AG04450 (cell line): Measurements from ENCODE around the gene ONECUT2. TPM values are rescaled to one million over a fixed set of nuclear protein-coding genes. Genes with fewer than 3 reads are reported as not detected.

Experiments
- CTCF ChIA-PET: fragments of 300-600, 350-600 bp; formaldehyde crosslinking; extraction: SDS; loops from one replicate; lab custom pipeline; 2022; ENCODE audit warnings: antibody characterized with exemption, inconsistent platforms; lab: Charles Lee
- POLR2A ChIA-PET: fragments of 350-600 bp; formaldehyde crosslinking; extraction: SDS; loops from one replicate; lab custom pipeline; 2021; ENCODE audit warnings: antibody characterized with exemption, inconsistent platforms; lab: Yijun Ruan, JAX
- DNase-seq: peaks from one replicate; pipeline ENCODE4 v3.0.0-alpha.2; 2011; ENCODE audit warnings: low read depth, low spot score
- H3K27ac ChIP-seq: one replicate; pipeline ENCODE4 v1.5.1; 2012; ENCODE audit warnings: low read depth, low read length, control low read depth
- H3K27me3 ChIP-seq: one replicate; pipeline ENCODE4 v1.6.0; 2012; ENCODE audit warnings: low read length; ENCODE audit not compliant: control insufficient read depth, insufficient read depth
- H3K4me3 ChIP-seq: 2 replicates; pipeline ENCODE4 v1.5.1; 2011; ENCODE audit warnings: mild to moderate bottlenecking, low read depth, low read length, control low read depth
- H3K9me3 ChIP-seq: 2 replicates; pipeline ENCODE4 v1.5.1; 2012; ENCODE audit warnings: low read length; ENCODE audit not compliant: control insufficient read depth, insufficient read depth
- CTCF ChIP-seq: IDR thresholded peaks from 2 replicates; pipeline ENCODE4 v1.5.1; 2011; ENCODE audit warnings: low read depth, low read length, control low read depth, inconsistent platforms
- polyA plus RNA-seq: library from polyadenylated mRNA; depleted of rRNA; stranded (reverse); fragments of >200 nt; gene quantifications from 2 replicates; pipeline ENCODE4 v1.2.3, GENCODE V29; 2011

ONECUT2 gene
- polyA plus RNA-seq, 1 experiment, result 0.01 TPM

DNA sequence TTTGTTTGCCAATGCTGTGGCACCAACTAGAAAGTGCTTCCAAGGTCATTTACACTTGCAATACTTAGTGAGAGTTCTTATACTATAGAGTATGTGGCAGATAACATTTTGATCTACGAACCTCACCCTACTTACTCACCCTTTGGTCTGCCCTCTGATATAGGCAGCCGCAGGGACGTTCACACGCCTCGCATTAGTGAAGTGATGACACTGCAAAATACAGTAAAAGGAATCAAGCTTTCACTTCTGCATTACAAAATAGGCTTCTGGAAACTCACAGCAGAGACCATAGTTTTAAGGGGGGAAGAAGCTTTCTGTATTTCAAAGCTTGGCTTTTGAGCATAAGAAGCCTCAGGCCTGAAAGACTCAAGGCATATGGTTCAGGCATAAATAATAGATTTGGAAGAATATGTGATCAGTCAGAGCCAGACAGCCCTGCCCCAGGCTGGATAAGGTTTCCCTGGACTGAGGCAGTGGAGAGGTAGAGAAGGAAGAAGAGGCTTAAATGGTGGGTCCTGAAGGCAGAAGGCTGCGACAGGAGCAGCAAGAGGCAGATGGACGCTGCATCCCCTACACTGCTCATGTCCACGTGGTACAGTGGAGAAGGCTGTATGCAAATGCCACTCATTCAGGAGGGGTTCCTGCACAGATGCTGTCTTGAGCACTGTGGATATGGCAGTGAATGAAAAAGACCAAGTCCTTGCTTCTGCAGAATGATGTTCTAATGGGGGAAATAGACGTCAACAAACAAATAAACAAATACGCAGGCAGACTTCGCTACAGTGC lies 88.2 kb downstream of the ONECUT2 start:
- ChIA-PET CTCF (no interaction called here), POLR2A (no interaction called here)
- TF ChIP-seq CTCF, result no peak
- Histone ChIP-seq H3K4me3 (no peak overlapping the region), H3K27me3 (peaks cover 3% of the 10 kb centered on the region), H3K27ac (no peak overlapping the region), H3K9me3 (no peaks in the 10 kb centered on the region)
- no peak for DNase-seq

- H3K27ac ChIP-seq, result no peak overlapping the region
- ChIA-PET CTCF (no interaction called here), POLR2A (no interaction called here)
- H3K4me3 ChIP-seq, result no peak overlapping the region
- no peaks in the 10 kb centered on the region for H3K9me3 ChIP-seq
- peaks cover 3% of the 10 kb centered on the region for H3K27me3 ChIP-seq
- no peak for TF ChIP-seq CTCF
- no peak for DNase-seq
Observed at GRCh38 chr18:57527556-57528229, 92.5 kb downstream of the ONECUT2 start.

DNA sequence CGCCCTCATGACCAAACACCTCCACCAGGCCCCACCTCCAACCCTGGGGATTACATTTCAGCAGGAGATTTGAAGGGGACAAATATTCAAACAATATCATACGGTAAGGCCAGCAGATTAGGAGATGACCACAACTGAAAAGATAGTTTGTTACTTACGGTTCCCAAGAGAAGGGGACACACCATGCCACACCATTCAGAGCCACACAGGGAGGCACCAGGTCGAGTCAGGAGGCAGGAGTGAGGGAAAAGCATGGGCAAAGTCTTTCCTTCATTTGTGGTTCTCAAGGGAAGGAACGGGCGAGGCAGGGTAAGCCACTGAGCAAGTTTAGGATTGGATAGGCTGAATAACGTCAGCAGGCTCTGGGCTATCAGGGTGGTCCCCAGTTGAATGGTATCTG lies 94.0 kb downstream of the ONECUT2 start:
- Histone ChIP-seq H3K9me3 (no peaks in the 10 kb centered on the region), H3K4me3 (no peak overlapping the region), H3K27me3 (peaks cover 3% of the 10 kb centered on the region), H3K27ac (no peak overlapping the region)
- POLR2A ChIA-PET, result no interaction called here
- TF ChIP-seq CTCF, result no peak
- CTCF ChIA-PET, result no interaction called here
- DNase-seq, result no peak

- ChIA-PET CTCF (interaction anchor here (1.3 kb wide), 1 partner anchor 17 kb away, joined by 3 read pairs; no protein-coding TSS in a partner anchor), POLR2A (interaction anchor here (0.6 kb wide), 1 partner anchor 50 kb away, joined by 3 read pairs; no protein-coding TSS in a partner anchor)
- Histone ChIP-seq H3K4me3 (no peak overlapping the region), H3K9me3 (no peaks in the 10 kb centered on the region), H3K27me3 (no peaks in the 10 kb centered on the region), H3K27ac (peak overlapping the region; percentile 31)
- no peak for DNase-seq
- no peak for TF ChIP-seq CTCF
Observed at GRCh38 chr18:57533006-57533867, 98.1 kb downstream of the ONECUT2 start.
